Measurements from ENCODE around the gene ZNF644.
"Not testable (repeated sequence)": the region's sequence is repeated elsewhere in the genome, so short reads cannot be mapped to it uniquely, and the experiment has no call there.

The ZNF644 gene

GRCh38 chr1:91054780-91055481, 33.1 kb upstream of the ZNF644 start:
- no peak for DNase-seq (ENCODE audit: low read depth)
- no peak overlapping the region for H3K4me3 ChIP-seq (ENCODE audit: low read depth, low read length)
- TF ChIP-seq CTCF (IDR thresholded peaks at IDR 0.05; ENCODE audit: low read depth, low read length, missing control alignments): no peak

- H3K4me3 ChIP-seq (ENCODE audit: low read depth, low read length): no peak overlapping the region
- no peak for TF ChIP-seq CTCF (IDR thresholded peaks at IDR 0.05; ENCODE audit: low read depth, low read length, missing control alignments)
- DNase-seq (ENCODE audit: low read depth): no peak
These were observed 31.8 kb upstream of the ZNF644 start for GRCh38 chr1:91053630-91054029.

GRCh38 chr1:91049551-91049950, 27.7 kb upstream of the ZNF644 start:
- not testable (repeated sequence) for DNase-seq (ENCODE audit: low read depth); H3K4me3 ChIP-seq (ENCODE audit: low read depth, low read length)

GRCh38 chr1:91046766-91047165, 24.9 kb upstream of the ZNF644 start:
- no peak for DNase-seq (ENCODE audit: low read depth)
- no peak for TF ChIP-seq CTCF (IDR thresholded peaks at IDR 0.05; ENCODE audit: low read depth, low read length, missing control alignments)
- H3K4me3 ChIP-seq (ENCODE audit: low read depth, low read length): no peak overlapping the region

- TF ChIP-seq CTCF (IDR thresholded peaks at IDR 0.05; ENCODE audit: low read depth, low read length, missing control alignments): no peak
- H3K4me3 ChIP-seq (ENCODE audit: low read depth, low read length): no peak overlapping the region
- no peak for DNase-seq (ENCODE audit: low read depth)
These were observed 23.4 kb upstream of the ZNF644 start for GRCh38 chr1:91045284-91045683.

- DNase-seq (ENCODE audit: low read depth); H3K4me3 ChIP-seq (ENCODE audit: low read depth, low read length): not testable (repeated sequence)
These were observed 22.9 kb upstream of the ZNF644 start for GRCh38 chr1:91044776-91045175.

GRCh38 chr1:91042372-91042771, 20.5 kb upstream of the ZNF644 start:
- not testable (repeated sequence) for DNase-seq (ENCODE audit: low read depth); H3K4me3 ChIP-seq (ENCODE audit: low read depth, low read length)

GRCh38 chr1:91038582-91038981, 16.7 kb upstream of the ZNF644 start:
- no peak for DNase-seq (ENCODE audit: low read depth)
- no peak overlapping the region for H3K4me3 ChIP-seq (ENCODE audit: low read depth, low read length)
- TF ChIP-seq CTCF (IDR thresholded peaks at IDR 0.05; ENCODE audit: low read depth, low read length, missing control alignments): no peak

All from GM12864 (cell line).